SK-N-MC (cell line): ENCODE data around the gene MORN3.

Source experiments
- EZH2 ChIP-seq: fragments of 200-600 bp; sonication (generic); IDR thresholded peaks from one replicate; pipeline ENCODE4 v1.6.1; 2017; ENCODE audit warnings: antibody characterized with exemption
- POLR2AphosphoS5 ChIP-seq: IDR thresholded peaks from 2 replicates; pipeline ENCODE4 v1.6.1; 2012; ENCODE audit warnings: mild to moderate bottlenecking, low read depth, low read length, borderline replicate concordance

- TF ChIP-seq POLR2AphosphoS5 (no peak), EZH2 (no peak)
These were observed 43.9 kb upstream of the MORN3 start for GRCh38 chr12:121713257-121713777.
